Breast epithelium (tissue), 4 donors: ENCODE results near the gene TCOF1. TPM values are rescaled to one million over a fixed set of nuclear protein-coding genes. Genes with fewer than 3 reads are reported as not detected.

Source experiments
- DNase-seq, 2 donors: peaks; one replicate each; pipeline ENCODE4 v3.0.0-alpha.2; 2019; ENCODE audit warnings: low spot score in 2 of 2
- H3K27ac ChIP-seq, 2 donors: fragments of 200-600 bp; sonication (generic) in 1 of 2; one replicate each; pipeline ENCODE4 v1.5.1; 2016 to 2019; ENCODE audit warnings: mild to moderate bottlenecking in 1 of 2
- H3K27me3 ChIP-seq, 2 donors: fragments of 200-600 bp; sonication (generic) in 1 of 2; one replicate each; pipeline versions ENCODE4 v1.5.1 to v1.6.0; 2017 to 2019; ENCODE audit warnings: control low read depth in 1 of 2, mild to moderate bottlenecking in 1 of 2
- H3K36me3 ChIP-seq: fragments of 200-600 bp; one replicate; pipeline ENCODE4 v1.5.1; 2019
- H3K4me1 ChIP-seq, 2 donors: fragments of 200-600 bp; sonication (generic); one replicate each; pipeline ENCODE4 v1.5.1; 2016 to 2019; ENCODE audit warnings: control low read depth in 1 of 2
- H3K4me3 ChIP-seq, 3 donors: fragments of 200-600 bp; sonication (generic); 1 replicate in 2 of 3; 2 replicates in 1 of 3; pipeline ENCODE4 v1.5.1; 2016 to 2019; ENCODE audit warnings: mild to moderate bottlenecking in 3 of 3, moderate library complexity in 2 of 3
- H3K9me3 ChIP-seq, 2 donors: fragments of 200-600 bp; sonication (generic) in 1 of 2; one replicate each; pipeline ENCODE4 v1.5.1; 2016 to 2019; ENCODE audit warnings: control low read depth in 1 of 2
- POLR2A ChIP-seq: fragments of 450-650 bp; IDR thresholded peaks from one replicate; pipeline ENCODE4 v1.6.1; 2016; ENCODE audit warnings: antibody characterized with exemption, mild to moderate bottlenecking, moderate library complexity
- POLR2AphosphoS5 ChIP-seq, 3 donors: sonication (generic); formaldehyde crosslinking; IDR thresholded peaks; one replicate each; pipeline ENCODE4 v1.6.1; 2017; ENCODE audit warnings: antibody characterized with exemption in 3 of 3
- intact Hi-C: fragments of 100-400 bp; cut with DNase I; formaldehyde crosslinking; loops from one replicate; pipeline ENCODE4 v1.15.1; 2023; ENCODE audit warnings: low total_unique reads
- total RNA-seq, 3 donors: library from RNA; depleted of rRNA; stranded (reverse); fragments of >200 nt; gene quantifications; one replicate each; pipeline ENCODE4 v1.1.0, GENCODE V29; 2016
- TF ChIP-seq, protein P1 (sequence below), 3 donors: fragments of 450-650 bp; IDR thresholded peaks; one replicate each; pipeline ENCODE4 v1.5.1; 2016 to 2017; ENCODE audit warnings: antibody characterized with exemption in 3 of 3, mild to moderate bottlenecking in 3 of 3, moderate library complexity in 3 of 3

The TCOF1 gene
- total RNA-seq, 3 donors from 2014 or later, result 20.6 to 37.7 (median 36.1) TPM

DNA sequence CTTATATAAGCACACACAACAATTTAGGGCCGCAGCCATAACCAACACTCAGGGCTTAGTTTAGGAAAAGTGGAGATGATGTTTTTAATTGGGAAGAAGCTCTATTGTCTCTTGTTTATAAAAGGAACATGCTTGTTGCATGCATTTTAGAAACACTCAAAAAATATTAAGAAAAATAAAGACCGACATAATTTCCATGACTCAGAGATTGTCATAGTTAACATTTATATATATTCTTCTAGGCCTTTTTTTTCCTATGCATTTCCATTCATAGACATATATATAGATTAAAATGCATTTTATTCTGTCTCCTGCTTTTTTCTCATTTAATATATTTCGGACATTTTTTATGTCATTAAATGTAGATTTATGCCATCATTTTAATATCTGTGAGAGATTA is 41.2 kb upstream of the TCOF1 start:
- H3K27ac ChIP-seq, result no peak overlapping the region
- TF ChIP-seq, protein P1, sequence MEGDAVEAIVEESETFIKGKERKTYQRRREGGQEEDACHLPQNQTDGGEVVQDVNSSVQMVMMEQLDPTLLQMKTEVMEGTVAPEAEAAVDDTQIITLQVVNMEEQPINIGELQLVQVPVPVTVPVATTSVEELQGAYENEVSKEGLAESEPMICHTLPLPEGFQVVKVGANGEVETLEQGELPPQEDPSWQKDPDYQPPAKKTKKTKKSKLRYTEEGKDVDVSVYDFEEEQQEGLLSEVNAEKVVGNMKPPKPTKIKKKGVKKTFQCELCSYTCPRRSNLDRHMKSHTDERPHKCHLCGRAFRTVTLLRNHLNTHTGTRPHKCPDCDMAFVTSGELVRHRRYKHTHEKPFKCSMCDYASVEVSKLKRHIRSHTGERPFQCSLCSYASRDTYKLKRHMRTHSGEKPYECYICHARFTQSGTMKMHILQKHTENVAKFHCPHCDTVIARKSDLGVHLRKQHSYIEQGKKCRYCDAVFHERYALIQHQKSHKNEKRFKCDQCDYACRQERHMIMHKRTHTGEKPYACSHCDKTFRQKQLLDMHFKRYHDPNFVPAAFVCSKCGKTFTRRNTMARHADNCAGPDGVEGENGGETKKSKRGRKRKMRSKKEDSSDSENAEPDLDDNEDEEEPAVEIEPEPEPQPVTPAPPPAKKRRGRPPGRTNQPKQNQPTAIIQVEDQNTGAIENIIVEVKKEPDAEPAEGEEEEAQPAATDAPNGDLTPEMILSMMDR (IDR thresholded peaks at IDR 0.05), result no peak
- TF ChIP-seq POLR2A (no peak), POLR2AphosphoS5 (IDR thresholded peaks at IDR 0.05) (no peak)

DNA sequence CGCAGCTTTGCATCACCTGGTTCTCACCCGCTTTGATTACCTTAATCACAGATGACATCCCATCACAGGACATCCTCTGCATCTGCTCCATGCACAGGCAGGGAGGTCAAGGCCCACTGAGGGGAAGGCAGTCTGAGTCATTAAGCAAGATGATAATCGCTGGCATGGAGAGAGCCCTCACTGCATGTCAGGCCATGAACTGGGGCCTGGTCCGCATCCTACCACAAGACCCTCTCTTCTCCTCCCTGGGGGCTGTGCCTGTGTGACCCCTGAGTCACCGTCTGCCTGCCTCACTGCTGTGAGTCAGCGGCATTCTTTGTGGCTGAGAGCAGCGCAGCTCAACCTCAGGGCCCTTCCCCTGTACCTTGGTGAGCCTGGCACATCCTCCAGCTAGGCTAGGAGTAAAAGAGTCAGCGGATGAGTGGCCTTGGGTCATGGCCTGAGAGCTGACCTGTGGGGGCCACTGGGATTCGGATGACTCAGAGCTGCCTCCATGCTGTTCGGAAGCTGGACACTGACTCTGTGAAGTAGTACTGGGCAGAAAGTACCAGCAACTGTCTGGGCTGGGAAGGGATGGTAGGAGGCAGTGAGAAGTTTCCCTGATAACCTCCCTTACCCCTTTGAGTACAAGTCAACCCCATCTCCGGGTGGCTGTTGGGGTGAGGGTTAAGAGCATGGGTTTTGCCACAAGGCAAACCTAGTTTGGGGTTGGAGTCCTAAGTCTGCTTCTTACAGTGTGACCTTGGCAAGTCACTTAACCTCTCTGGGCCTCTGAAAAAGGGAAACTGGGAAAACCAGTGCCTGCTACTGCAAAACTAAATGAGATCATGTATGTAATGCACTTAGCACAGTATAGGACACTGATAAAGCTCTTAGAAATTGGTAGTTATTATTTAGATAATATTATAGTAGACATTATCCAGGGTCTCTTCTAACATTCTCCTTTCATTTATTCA is 40.2 kb upstream of the TCOF1 start:
- intact Hi-C loops, result no loop called here
- DNase-seq, result no peak
- Histone ChIP-seq H3K9me3 (no peaks in the 10 kb centered on the region), H3K27ac (peak overlapping the region in 1 of 2 donors; percentile 15), H3K36me3 (no peaks in the 10 kb centered on the region), H3K27me3 (no peaks in the 10 kb centered on the region), H3K4me1 (no peaks in the 10 kb centered on the region), H3K4me3 (no peak overlapping the region)
- TF ChIP-seq POLR2AphosphoS5 (IDR thresholded peaks at IDR 0.05), result no peak

More for the DNA sequence above, 41.2 kb upstream of the TCOF1 start:
- H3K4me3 ChIP-seq, result no peak overlapping the region
- no peak for DNase-seq
- no peaks in the 10 kb centered on the region for H3K4me1 ChIP-seq
- no peaks in the 10 kb centered on the region for H3K27me3 ChIP-seq
- intact Hi-C loops, result no loop called here
- H3K36me3 ChIP-seq, result no peaks in the 10 kb centered on the region
- no peaks in the 10 kb centered on the region for H3K9me3 ChIP-seq

DNA sequence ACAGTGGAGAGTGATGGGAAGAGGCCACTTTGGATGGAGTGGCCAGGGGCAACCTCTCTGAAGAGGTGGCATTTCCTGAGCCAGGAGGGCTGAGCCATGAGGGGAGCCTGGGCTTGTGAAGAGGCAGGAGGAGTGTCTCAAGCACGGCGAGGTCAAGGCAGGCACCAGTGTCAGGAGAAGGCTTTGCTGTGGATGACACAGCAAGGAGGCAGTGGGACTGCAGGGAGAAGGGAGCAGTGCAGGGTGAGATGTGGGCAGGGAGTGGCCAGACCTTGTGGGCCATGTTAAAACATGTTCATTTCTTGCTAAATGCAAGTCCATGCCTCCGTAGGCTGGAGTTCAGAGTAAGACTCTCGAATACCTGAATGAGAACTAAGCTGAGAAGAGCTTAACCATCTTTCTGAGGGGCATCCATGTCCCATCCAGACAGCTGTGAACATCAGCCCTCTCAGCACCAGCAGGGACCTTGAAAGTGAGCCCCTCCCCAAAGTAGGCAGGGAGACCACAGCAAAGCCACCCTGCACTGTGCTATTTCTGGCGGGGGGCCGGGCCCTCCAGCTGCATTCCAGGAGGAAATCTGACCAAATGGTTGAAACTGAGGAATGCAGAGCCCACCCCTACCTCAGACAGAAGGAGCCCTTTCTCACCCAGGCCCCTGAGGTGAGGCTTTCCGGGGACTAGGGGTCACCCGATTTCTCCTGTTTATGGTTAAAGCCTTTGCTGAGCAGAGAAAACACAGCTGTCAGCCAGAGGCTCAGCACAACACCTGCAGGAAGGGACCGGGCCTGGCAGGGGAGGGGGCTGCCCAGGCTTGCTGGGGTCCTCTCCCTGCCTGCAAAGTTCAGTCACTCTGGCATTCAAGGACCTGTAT is 38.6 kb upstream of the TCOF1 start:
- H3K27me3 ChIP-seq, result no peaks in the 10 kb centered on the region
- DNase-seq, result no peak
- H3K27ac ChIP-seq, result peak overlapping the region in 1 of 2 donors; percentile 72
- intact Hi-C loops, result no loop called here
- no peak overlapping the region for H3K4me3 ChIP-seq
- TF ChIP-seq, protein P1 (IDR thresholded peaks at IDR 0.05), result no peak
- TF ChIP-seq POLR2A (no peak), POLR2AphosphoS5 (IDR thresholded peaks at IDR 0.05) (no peak)
- H3K9me3 ChIP-seq, result no peaks in the 10 kb centered on the region
- no peaks in the 10 kb centered on the region for H3K4me1 ChIP-seq
- H3K36me3 ChIP-seq, result no peaks in the 10 kb centered on the region

DNA sequence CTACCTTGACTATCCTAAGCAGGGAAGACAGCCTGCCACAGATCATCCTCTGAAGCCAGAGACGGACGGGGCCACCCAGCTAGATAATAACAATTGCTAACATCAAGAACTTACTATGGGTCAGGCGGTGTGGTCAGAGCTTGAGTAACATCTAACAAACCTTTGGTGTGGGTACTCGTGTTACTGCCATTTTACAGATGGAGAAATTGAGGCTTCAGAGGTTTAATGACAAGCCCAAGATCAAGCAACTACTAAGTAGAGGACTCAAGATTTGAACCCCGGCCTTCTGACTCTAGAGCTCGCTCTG is 38.1 kb upstream of the TCOF1 start:
- peak overlapping the region in 1 of 2 donors; percentile 72 for H3K27ac ChIP-seq
- intact Hi-C loops, result no loop called here
- no peaks in the 10 kb centered on the region for H3K4me1 ChIP-seq
- H3K27me3 ChIP-seq, result no peaks in the 10 kb centered on the region
- TF ChIP-seq, protein P1 (IDR thresholded peaks at IDR 0.05), result no peak
- no peak for TF ChIP-seq POLR2A
- no peak for TF ChIP-seq POLR2AphosphoS5 (IDR thresholded peaks at IDR 0.05)
- no peaks in the 10 kb centered on the region for H3K36me3 ChIP-seq
- no peak for DNase-seq
- H3K9me3 ChIP-seq, result no peaks in the 10 kb centered on the region
- no peak overlapping the region for H3K4me3 ChIP-seq

DNA sequence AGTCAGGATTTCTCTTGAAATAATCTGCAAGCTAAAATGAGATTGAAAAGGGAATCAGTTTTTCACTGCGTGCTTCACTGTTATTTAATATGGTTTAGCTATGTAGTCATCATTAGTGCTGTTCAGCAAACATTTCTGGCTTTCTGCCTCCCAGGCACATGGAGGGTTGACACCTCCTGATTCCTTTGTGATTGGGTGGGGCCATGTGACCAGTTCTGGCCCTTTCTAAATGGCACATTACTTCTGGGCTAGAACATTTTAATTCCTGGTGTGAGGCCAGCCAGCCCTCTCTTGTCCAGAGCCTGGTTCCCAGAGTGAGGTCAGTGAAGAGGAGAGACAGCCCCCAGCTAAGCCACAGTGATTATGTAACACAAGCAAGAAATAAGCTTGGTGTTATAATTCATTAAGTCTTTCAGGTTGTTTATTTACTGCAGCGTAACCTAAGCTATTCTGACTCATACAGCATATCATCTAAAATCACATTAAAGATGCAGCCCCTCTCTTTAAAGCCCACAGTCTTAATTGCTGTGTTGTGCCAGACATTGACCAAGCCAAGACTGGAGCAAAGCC is 37.4 kb upstream of the TCOF1 start:
- H3K27ac ChIP-seq, result peak overlapping the region; percentile 28 to 72
- no peak overlapping the region for H3K4me3 ChIP-seq
- no peaks in the 10 kb centered on the region for H3K4me1 ChIP-seq
- no peaks in the 10 kb centered on the region for H3K9me3 ChIP-seq
- intact Hi-C loops, result no loop called here
- H3K36me3 ChIP-seq, result no peaks in the 10 kb centered on the region
- DNase-seq, result peak in 1 of 2 donors; percentile 88
- H3K27me3 ChIP-seq, result no peaks in the 10 kb centered on the region
- TF ChIP-seq, protein P1 (IDR thresholded peaks at IDR 0.05), result no peak
- TF ChIP-seq POLR2A (no peak), POLR2AphosphoS5 (IDR thresholded peaks at IDR 0.05) (peak in 2 of 3 donors; percentile 12 to 62)
